Measurements from ENCODE around the gene ABCD1.
"Not testable (repeated sequence)": the region's sequence is repeated elsewhere in the genome, so short reads cannot be mapped to it uniquely, and the experiment has no call there.

The ABCD1 gene

GRCh38 chrX:153739754-153740486, 15.3 kb downstream of the ABCD1 start:
- H3K4me3 ChIP-seq (replicated peaks in 1 of 2; ENCODE audit: low read depth in 2 of 2, low read length in 2 of 2): no peak overlapping the region
- DNase-seq (ENCODE audit: low read depth in 2 of 2): no peak

GRCh38 chrX:153740631-153741222, 16.1 kb downstream of the ABCD1 start:
- no peak overlapping the region for H3K4me3 ChIP-seq (replicated peaks in 1 of 2; ENCODE audit: low read depth in 2 of 2, low read length in 2 of 2)
- TF ChIP-seq, protein P1, sequence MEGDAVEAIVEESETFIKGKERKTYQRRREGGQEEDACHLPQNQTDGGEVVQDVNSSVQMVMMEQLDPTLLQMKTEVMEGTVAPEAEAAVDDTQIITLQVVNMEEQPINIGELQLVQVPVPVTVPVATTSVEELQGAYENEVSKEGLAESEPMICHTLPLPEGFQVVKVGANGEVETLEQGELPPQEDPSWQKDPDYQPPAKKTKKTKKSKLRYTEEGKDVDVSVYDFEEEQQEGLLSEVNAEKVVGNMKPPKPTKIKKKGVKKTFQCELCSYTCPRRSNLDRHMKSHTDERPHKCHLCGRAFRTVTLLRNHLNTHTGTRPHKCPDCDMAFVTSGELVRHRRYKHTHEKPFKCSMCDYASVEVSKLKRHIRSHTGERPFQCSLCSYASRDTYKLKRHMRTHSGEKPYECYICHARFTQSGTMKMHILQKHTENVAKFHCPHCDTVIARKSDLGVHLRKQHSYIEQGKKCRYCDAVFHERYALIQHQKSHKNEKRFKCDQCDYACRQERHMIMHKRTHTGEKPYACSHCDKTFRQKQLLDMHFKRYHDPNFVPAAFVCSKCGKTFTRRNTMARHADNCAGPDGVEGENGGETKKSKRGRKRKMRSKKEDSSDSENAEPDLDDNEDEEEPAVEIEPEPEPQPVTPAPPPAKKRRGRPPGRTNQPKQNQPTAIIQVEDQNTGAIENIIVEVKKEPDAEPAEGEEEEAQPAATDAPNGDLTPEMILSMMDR (IDR thresholded peaks at IDR 0.05; ENCODE audit: low read depth, low read length): no peak
- DNase-seq (ENCODE audit: low read depth in 2 of 2): no peak

More at GRCh38 chrX:153739754-153740486, 15.3 kb downstream of the ABCD1 start:
- TF ChIP-seq, protein P1 (IDR thresholded peaks at IDR 0.05; ENCODE audit: low read depth, low read length): no peak

DNA sequence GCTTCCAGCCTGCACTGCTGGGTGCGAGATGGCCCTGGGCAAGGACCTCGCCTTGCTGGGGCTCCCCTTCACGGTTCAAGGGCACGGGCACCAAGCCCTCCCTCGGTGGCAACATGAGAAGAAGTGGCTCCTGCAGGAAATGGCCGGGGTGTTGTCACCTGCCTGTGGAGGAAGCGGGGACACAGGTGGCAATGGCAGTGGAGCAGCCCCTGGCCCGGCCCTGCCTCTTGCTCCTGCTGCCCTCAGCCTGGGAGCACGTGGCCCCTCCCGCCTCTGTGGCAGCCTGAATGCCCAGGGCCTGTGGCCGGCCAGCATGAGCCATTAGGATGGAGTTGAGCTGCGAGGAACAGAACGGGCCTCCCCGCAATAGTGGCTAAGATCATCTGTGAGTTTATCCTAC, 16.8 kb downstream of the ABCD1 start:
- DNase-seq (ENCODE audit: low read depth in 2 of 2): no peak
- TF ChIP-seq, protein P1 (IDR thresholded peaks at IDR 0.05; ENCODE audit: low read depth, low read length): no peak
- no peak overlapping the region for H3K4me3 ChIP-seq (replicated peaks in 1 of 2; ENCODE audit: low read depth in 2 of 2, low read length in 2 of 2)

DNA sequence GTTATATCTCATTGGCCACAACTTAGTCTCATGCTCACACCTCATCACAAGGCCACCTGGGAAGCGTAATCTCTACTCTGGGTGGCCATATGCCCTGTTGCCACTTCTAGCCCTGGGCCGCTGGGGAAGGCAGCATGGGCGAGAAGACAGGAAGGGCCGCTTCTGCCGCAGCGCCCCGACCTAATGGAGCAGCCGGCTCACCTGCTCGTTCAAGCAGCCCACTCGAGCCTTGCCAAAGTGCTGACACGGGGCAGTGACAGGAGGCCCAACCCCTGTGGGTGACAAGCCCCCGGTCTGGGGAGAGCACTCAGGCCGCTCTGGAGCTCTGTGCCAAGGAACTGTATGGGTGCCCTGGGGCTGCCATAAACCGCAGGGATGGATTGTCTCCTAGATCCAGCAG, 17.5 kb downstream of the ABCD1 start:
- H3K4me3 ChIP-seq (replicated peaks in 1 of 2; ENCODE audit: low read depth in 2 of 2, low read length in 2 of 2); DNase-seq (ENCODE audit: low read depth in 2 of 2): not testable (repeated sequence)

- H3K4me3 ChIP-seq (replicated peaks in 1 of 2; ENCODE audit: low read depth in 2 of 2, low read length in 2 of 2); DNase-seq (ENCODE audit: low read depth in 2 of 2): not testable (repeated sequence)
Measured at GRCh38 chrX:153742796-153743467, 18.3 kb downstream of the ABCD1 start.

- peak in 1 of 2 donors; percentile 45 for DNase-seq (ENCODE audit: low read depth in 2 of 2)
- not testable (repeated sequence) for H3K4me3 ChIP-seq (replicated peaks in 1 of 2; ENCODE audit: low read depth in 2 of 2, low read length in 2 of 2)
Measured at GRCh38 chrX:153743468-153744209, 19.0 kb downstream of the ABCD1 start.

GRCh38 chrX:153744210-153745066, 19.8 kb downstream of the ABCD1 start:
- H3K4me3 ChIP-seq (replicated peaks in 1 of 2; ENCODE audit: low read depth in 2 of 2, low read length in 2 of 2): no peak overlapping the region
- no peak for DNase-seq (ENCODE audit: low read depth in 2 of 2)
- TF ChIP-seq, protein P1 (IDR thresholded peaks at IDR 0.05; ENCODE audit: low read depth, low read length): peak; percentile 33

- not testable (repeated sequence) for H3K4me3 ChIP-seq (replicated peaks in 1 of 2; ENCODE audit: low read depth in 2 of 2, low read length in 2 of 2); DNase-seq (ENCODE audit: low read depth in 2 of 2)
Measured at GRCh38 chrX:153745067-153745433, 20.4 kb downstream of the ABCD1 start.
